Measurements from ENCODE around the gene DOK3. TPM values are rescaled to one million over a fixed set of nuclear protein-coding genes. Genes with fewer than 3 reads are reported as not detected.
"Not testable (repeated sequence)": the region's sequence is repeated elsewhere in the genome, so short reads cannot be mapped to it uniquely, and the experiment has no call there.

DOK3 gene
- total RNA-seq, 1 experiment from 2014 or later: 138 TPM

GRCh38 chr5:177490992-177491391, 18.6 kb downstream of the DOK3 start:
- H3K9me3 ChIP-seq (ENCODE audit: low read length): no peaks in the 10 kb centered on the region
- no peak overlapping the region for H3K27ac ChIP-seq (ENCODE audit: low read length)
- H3K4me2 ChIP-seq (ENCODE audit: low read depth, low read length, poor library complexity, severe bottlenecking): peak overlapping the region; percentile 35
- H2AFZ ChIP-seq (ENCODE audit: low read length): no peak overlapping the region
- peaks cover 3% of the 10 kb centered on the region for H3K79me2 ChIP-seq (ENCODE audit: low read length)
- H4K20me1 ChIP-seq (ENCODE audit: insufficient read depth, low read depth, low read length): 0 out of 2 replicates have a peak, but pooled peaks cover 2% of the 10 kb centered on the region
- H3K4me3 ChIP-seq (ENCODE audit: low read length): no peak overlapping the region
- peak overlapping the region; percentile 21 for H3K9ac ChIP-seq (ENCODE audit: low read length)
- no peak for DNase-seq
- no peaks in the 10 kb centered on the region for H3K27me3 ChIP-seq (ENCODE audit: low read length)
- peaks cover 16% of the 10 kb centered on the region for H3K36me3 ChIP-seq (ENCODE audit: insufficient read depth, low read length)
- H3K9me2 ChIP-seq (replicated peaks; ENCODE audit: insufficient read depth, low read length): no peaks in the 10 kb centered on the region
- H3K4me1 ChIP-seq (ENCODE audit: low read length): peaks cover 48% of the 10 kb centered on the region

GRCh38 chr5:177490311-177490991, 19.2 kb downstream of the DOK3 start:
- Histone ChIP-seq H3K9me2 (replicated peaks; ENCODE audit: insufficient read depth, low read length) (no peaks in the 10 kb centered on the region), H3K9me3 (ENCODE audit: low read length) (no peaks in the 10 kb centered on the region), H3K4me1 (ENCODE audit: low read length) (peaks cover 42% of the 10 kb centered on the region), H3K9ac (ENCODE audit: low read length) (peak overlapping the region; percentile 21), H4K20me1 (ENCODE audit: insufficient read depth, low read depth, low read length) (no peaks in the 10 kb centered on the region), H3K79me2 (ENCODE audit: low read length) (no peaks in the 10 kb centered on the region), H3K4me3 (ENCODE audit: low read length) (no peak overlapping the region), H3K36me3 (ENCODE audit: insufficient read depth, low read length) (peaks cover 16% of the 10 kb centered on the region), H3K4me2 (ENCODE audit: low read depth, low read length, poor library complexity, severe bottlenecking) (peak overlapping the region; percentile 35), H3K27me3 (ENCODE audit: low read length) (no peaks in the 10 kb centered on the region), H3K27ac (ENCODE audit: low read length) (peak overlapping the region; percentile 56), H2AFZ (ENCODE audit: low read length) (no peak overlapping the region)
- no peak for DNase-seq

DNA sequence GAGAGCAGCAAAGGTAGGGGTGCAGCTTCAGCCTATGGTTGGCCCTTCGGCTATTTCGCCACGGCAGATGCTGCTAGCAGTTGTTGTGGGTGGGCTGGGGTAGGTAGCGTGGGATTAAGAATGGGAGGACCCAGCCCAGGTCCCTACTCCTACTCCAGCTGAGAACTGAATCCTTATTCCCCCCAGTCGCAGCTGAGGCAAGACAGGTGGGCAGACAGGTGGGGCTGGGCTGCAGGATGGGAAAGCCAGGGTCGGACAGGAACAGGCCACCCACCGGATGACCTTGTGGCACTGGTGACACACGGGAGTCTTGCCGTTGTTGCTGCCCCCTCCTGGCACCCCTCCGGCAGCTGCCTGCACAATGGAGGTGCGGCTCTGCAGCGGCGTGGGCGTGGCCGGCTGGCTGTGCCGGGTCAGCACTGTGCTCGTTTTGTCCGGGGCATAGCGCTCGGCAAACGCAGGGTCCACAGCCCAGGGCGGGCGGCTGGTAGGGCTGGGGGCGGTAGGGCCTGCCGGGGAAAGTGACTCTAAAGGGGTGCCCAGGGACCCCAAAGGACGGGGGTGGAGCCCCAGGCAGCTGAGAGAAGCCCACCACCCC, 20.4 kb downstream of the DOK3 start:
- Histone ChIP-seq H3K9me3 (ENCODE audit: low read length) (no peaks in the 10 kb centered on the region), H3K4me1 (ENCODE audit: low read length) (peaks cover 30% of the 10 kb centered on the region), H3K79me2 (ENCODE audit: low read length) (no peaks in the 10 kb centered on the region), H3K27ac (ENCODE audit: low read length) (no peak overlapping the region), H4K20me1 (ENCODE audit: insufficient read depth, low read depth, low read length) (no peaks in the 10 kb centered on the region), H3K9me2 (replicated peaks; ENCODE audit: insufficient read depth, low read length) (no peaks in the 10 kb centered on the region), H2AFZ (ENCODE audit: low read length) (no peak overlapping the region), H3K36me3 (ENCODE audit: insufficient read depth, low read length) (peaks cover 16% of the 10 kb centered on the region), H3K27me3 (ENCODE audit: low read length) (no peaks in the 10 kb centered on the region), H3K4me3 (ENCODE audit: low read length) (peak overlapping the region; percentile 34; the same call in 1 of the 2 replicates), H3K4me2 (ENCODE audit: low read depth, low read length, poor library complexity, severe bottlenecking) (peak overlapping the region; percentile 35), H3K9ac (ENCODE audit: low read length) (peak overlapping the region; percentile 21; the same call in 1 of the 2 replicates)
- DNase-seq: peak; percentile 86

DNA sequence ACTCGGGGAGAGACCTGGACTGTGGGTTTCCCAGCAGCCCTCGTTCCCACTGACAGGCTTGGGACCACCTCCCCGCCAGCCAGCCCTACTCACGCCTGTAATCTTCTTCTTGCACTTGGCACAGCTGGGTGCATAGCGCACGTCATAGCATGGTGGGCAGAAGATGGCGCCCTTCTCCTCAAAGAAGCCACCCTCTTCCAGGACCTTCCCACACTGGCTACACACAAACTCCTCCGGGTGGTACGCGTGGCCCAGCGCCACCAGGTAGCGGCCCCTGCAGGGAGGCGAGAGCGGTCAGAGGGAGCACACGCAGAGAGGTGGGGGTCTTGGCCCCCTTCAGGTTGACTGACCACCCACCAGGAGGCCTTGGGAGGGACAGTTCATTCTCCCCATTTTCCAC, 21.7 kb downstream of the DOK3 start:
- Histone ChIP-seq H3K79me2 (ENCODE audit: low read length) (no peaks in the 10 kb centered on the region), H3K4me3 (ENCODE audit: low read length) (no peak overlapping the region), H3K4me2 (ENCODE audit: low read depth, low read length, poor library complexity, severe bottlenecking) (no peak overlapping the region), H3K9ac (ENCODE audit: low read length) (no peak overlapping the region), H3K9me2 (replicated peaks; ENCODE audit: insufficient read depth, low read length) (no peaks in the 10 kb centered on the region), H3K36me3 (ENCODE audit: insufficient read depth, low read length) (peaks cover 16% of the 10 kb centered on the region), H3K27me3 (ENCODE audit: low read length) (no peaks in the 10 kb centered on the region), H3K9me3 (ENCODE audit: low read length) (no peaks in the 10 kb centered on the region), H4K20me1 (ENCODE audit: insufficient read depth, low read depth, low read length) (no peaks in the 10 kb centered on the region), H3K27ac (ENCODE audit: low read length) (no peak overlapping the region), H2AFZ (ENCODE audit: low read length) (no peak overlapping the region), H3K4me1 (ENCODE audit: low read length) (peaks cover 25% of the 10 kb centered on the region)
- no peak for DNase-seq

GRCh38 chr5:177487144-177487543, 22.5 kb downstream of the DOK3 start:
- Histone ChIP-seq H3K4me2 (ENCODE audit: low read depth, low read length, poor library complexity, severe bottlenecking) (no peak overlapping the region), H3K9me2 (replicated peaks; ENCODE audit: insufficient read depth, low read length) (no peaks in the 10 kb centered on the region), H3K4me3 (ENCODE audit: low read length) (no peak overlapping the region), H4K20me1 (ENCODE audit: insufficient read depth, low read depth, low read length) (no peaks in the 10 kb centered on the region), H3K79me2 (ENCODE audit: low read length) (no peaks in the 10 kb centered on the region), H3K4me1 (ENCODE audit: low read length) (peaks cover 25% of the 10 kb centered on the region), H3K27ac (ENCODE audit: low read length) (no peak overlapping the region), H3K27me3 (ENCODE audit: low read length) (no peaks in the 10 kb centered on the region), H3K9me3 (ENCODE audit: low read length) (no peaks in the 10 kb centered on the region), H3K36me3 (ENCODE audit: insufficient read depth, low read length) (peaks cover 16% of the 10 kb centered on the region), H3K9ac (ENCODE audit: low read length) (no peak overlapping the region), H2AFZ (ENCODE audit: low read length) (no peak overlapping the region)
- DNase-seq: no peak

DNA sequence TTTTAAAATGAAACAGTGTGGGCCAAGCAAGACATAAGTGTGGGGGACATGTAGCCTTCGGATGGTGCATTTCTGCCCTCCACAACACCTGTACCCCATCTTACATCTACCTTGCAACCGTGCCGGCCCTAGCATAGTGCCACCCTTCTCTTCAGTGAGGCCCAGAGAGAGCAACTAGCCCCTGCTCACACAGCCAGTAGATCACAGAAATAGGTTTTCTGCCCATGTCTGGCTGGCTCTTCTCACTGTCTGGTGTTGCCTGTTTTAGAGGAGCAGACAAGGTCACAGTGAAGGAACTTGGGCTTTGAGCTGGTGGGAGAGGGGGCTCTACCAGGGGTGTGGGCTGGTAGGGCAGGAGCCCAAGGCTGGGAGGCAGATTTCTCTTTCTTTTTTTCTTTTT, 23.4 kb downstream of the DOK3 start:
- H3K9me3 ChIP-seq (ENCODE audit: low read length): no peaks in the 10 kb centered on the region
- no peak overlapping the region for H3K4me2 ChIP-seq (ENCODE audit: low read depth, low read length, poor library complexity, severe bottlenecking)
- peaks cover 16% of the 10 kb centered on the region for H3K36me3 ChIP-seq (ENCODE audit: insufficient read depth, low read length)
- no peaks in the 10 kb centered on the region for H4K20me1 ChIP-seq (ENCODE audit: insufficient read depth, low read depth, low read length)
- H3K27ac ChIP-seq (ENCODE audit: low read length): no peak overlapping the region
- no peaks in the 10 kb centered on the region for H3K79me2 ChIP-seq (ENCODE audit: low read length)
- no peaks in the 10 kb centered on the region for H3K9me2 ChIP-seq (replicated peaks; ENCODE audit: insufficient read depth, low read length)
- no peak overlapping the region for H2AFZ ChIP-seq (ENCODE audit: low read length)
- H3K9ac ChIP-seq (ENCODE audit: low read length): no peak overlapping the region
- DNase-seq: no peak
- peaks cover 24% of the 10 kb centered on the region for H3K4me1 ChIP-seq (ENCODE audit: low read length)
- H3K27me3 ChIP-seq (ENCODE audit: low read length): no peaks in the 10 kb centered on the region
- H3K4me3 ChIP-seq (ENCODE audit: low read length): no peak overlapping the region

GRCh38 chr5:177485753-177486152, 23.9 kb downstream of the DOK3 start:
- H3K4me1 ChIP-seq (ENCODE audit: low read length): peaks cover 19% of the 10 kb centered on the region
- H3K9ac ChIP-seq (ENCODE audit: low read length); H3K4me3 ChIP-seq (ENCODE audit: low read length); DNase-seq; H4K20me1 ChIP-seq (ENCODE audit: insufficient read depth, low read depth, low read length); H3K79me2 ChIP-seq (ENCODE audit: low read length); H3K27ac ChIP-seq (ENCODE audit: low read length); H3K27me3 ChIP-seq (ENCODE audit: low read length); H3K4me2 ChIP-seq (ENCODE audit: low read depth, low read length, poor library complexity, severe bottlenecking); H2AFZ ChIP-seq (ENCODE audit: low read length); H3K9me2 ChIP-seq (replicated peaks; ENCODE audit: insufficient read depth, low read length); H3K9me3 ChIP-seq (ENCODE audit: low read length): not testable (repeated sequence)
- peaks cover 16% of the 10 kb centered on the region for H3K36me3 ChIP-seq (ENCODE audit: insufficient read depth, low read length)

DNA sequence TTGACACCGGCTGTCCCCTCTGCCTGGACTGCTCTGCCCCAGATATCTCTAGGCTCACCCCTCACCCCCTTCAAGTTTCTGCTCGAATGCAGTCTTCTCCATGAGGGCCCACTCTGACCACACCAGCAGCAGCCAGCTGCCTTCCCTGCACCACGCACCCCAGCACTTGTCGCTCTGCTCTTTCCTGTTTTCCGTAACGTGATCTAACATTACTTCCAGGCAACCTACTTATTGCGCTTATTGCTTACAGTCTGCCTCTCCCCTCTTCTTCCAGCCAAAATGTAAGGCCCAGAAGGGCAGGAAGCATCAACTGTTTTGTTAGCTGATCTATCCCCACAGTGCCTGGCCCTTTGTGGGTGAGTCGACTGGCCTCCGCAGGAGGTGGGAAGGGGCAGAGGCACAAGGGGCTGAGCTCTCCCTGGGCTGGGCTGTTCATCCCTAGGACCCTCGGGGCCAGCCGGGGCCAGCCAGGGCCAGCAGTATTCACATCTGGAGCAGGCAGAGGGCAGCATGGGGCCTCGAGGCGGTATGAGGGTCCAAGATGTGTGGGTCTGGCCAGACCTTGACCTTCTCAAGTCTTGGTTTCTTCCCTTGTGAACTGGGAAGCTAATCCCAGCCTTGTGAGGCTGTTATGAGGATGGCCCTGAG, 24.6 kb downstream of the DOK3 start:
- Histone ChIP-seq H3K27me3 (ENCODE audit: low read length) (no peaks in the 10 kb centered on the region), H2AFZ (ENCODE audit: low read length) (no peak overlapping the region), H3K4me1 (ENCODE audit: low read length) (peaks cover 12% of the 10 kb centered on the region), H3K9me3 (ENCODE audit: low read length) (no peaks in the 10 kb centered on the region), H3K27ac (ENCODE audit: low read length) (no peak overlapping the region), H3K9me2 (replicated peaks; ENCODE audit: insufficient read depth, low read length) (no peaks in the 10 kb centered on the region), H3K4me2 (ENCODE audit: low read depth, low read length, poor library complexity, severe bottlenecking) (no peak overlapping the region), H3K36me3 (ENCODE audit: insufficient read depth, low read length) (peaks cover 16% of the 10 kb centered on the region), H3K9ac (ENCODE audit: low read length) (no peak overlapping the region), H3K4me3 (ENCODE audit: low read length) (no peak overlapping the region), H3K79me2 (ENCODE audit: low read length) (no peaks in the 10 kb centered on the region), H4K20me1 (ENCODE audit: insufficient read depth, low read depth, low read length) (no peaks in the 10 kb centered on the region)
- DNase-seq: no peak
